B cell (primary cell): ENCODE results near the gene MMUT. TPM values are rescaled to one million over a fixed set of nuclear protein-coding genes. Genes with fewer than 3 reads are reported as not detected.

ENCODE experiments used
- ATAC-seq: fragments of 200-7000 bp; cut with Tn5 transposase; one replicate; pipeline ENCODE4 v1.10.0; 2021; ENCODE audit warnings: low read depth, mild to moderate bottlenecking, moderate number of reproducible peaks, moderate library complexity
- CTCF ChIA-PET: fragments of 350-600 bp; sonication (Branson Sonifier 250); formaldehyde crosslinking; loops from one replicate; lab custom pipeline; 2021; ENCODE audit warnings: antibody characterized with exemption, inconsistent platforms; lab: Charles Lee
- POLR2A ChIA-PET: fragments of 350-600 bp; sonication (Branson Sonifier 250); formaldehyde crosslinking; loops from one replicate; lab custom pipeline; 2021; ENCODE audit warnings: antibody characterized with exemption; lab: Charles Lee
- DNase-seq: peaks from one replicate; pipeline ENCODE4 v3.0.0; 2013
- H2AFZ ChIP-seq: 2 replicates; pipeline ENCODE4 v1.6.1; 2012; ENCODE audit warnings: mild to moderate bottlenecking, low read depth, low read length; ENCODE audit not compliant: insufficient read depth, poor library complexity, severe bottlenecking
- H3K27ac ChIP-seq, 2 donors: 1 replicate in 1 of 2; 2 replicates in 1 of 2; pipeline ENCODE4 v1.5.1; 2012 to 2013; ENCODE audit warnings: low read length in 2 of 2, mild to moderate bottlenecking in 2 of 2, moderate library complexity in 1 of 2
- H3K27me3 ChIP-seq, 4 experiments: fragments of 200-600 bp in 1 of 4; sonication (generic) in 1 of 4; replicated peaks in 1 of 4; 1 replicate in 2 of 4; 2 replicates in 2 of 4; pipeline versions ENCODE4 v1.6.1 to v1.7.0; 2013 to 2016; ENCODE audit warnings: low read length in 3 of 4, mild to moderate bottlenecking in 2 of 4, mixed read lengths in 1 of 4, moderate library complexity in 1 of 4; ENCODE audit not compliant: insufficient read depth in 4 of 4, control insufficient read depth in 3 of 4; ENCODE audit errors: control extremely low read depth in 1 of 4
- H3K36me3 ChIP-seq, 2 experiments: replicated peaks in 1 of 2; 1 replicate in 1 of 2; 2 replicates in 1 of 2; pipeline versions ENCODE4 v1.6.1 to v1.7.1; 2013; ENCODE audit warnings: low read length in 1 of 2; ENCODE audit not compliant: insufficient read depth in 2 of 2, control insufficient read depth in 1 of 2; ENCODE audit errors: control extremely low read depth in 1 of 2, extremely low read depth in 1 of 2
- H3K4me1 ChIP-seq, 2 donors: fragments of 200-600 bp in 1 of 2; sonication (generic) in 1 of 2; 1 replicate in 1 of 2; 2 replicates in 1 of 2; pipeline versions ENCODE4 v1.5.1 to v1.6.1; 2013 to 2017; ENCODE audit warnings: low read length in 2 of 2; ENCODE audit not compliant: control insufficient read depth in 2 of 2, insufficient read depth in 2 of 2
- H3K4me2 ChIP-seq: replicated peaks from 2 replicates; pipeline ENCODE3; 2012; ENCODE audit warnings: mild to moderate bottlenecking, low read depth, low read length; ENCODE audit not compliant: poor library complexity, severe bottlenecking
- H3K4me3 ChIP-seq, 5 experiments: fragments of 200-600 bp in 1 of 5; sonication (generic) in 1 of 5; 1 replicate in 3 of 5; 2 replicates in 2 of 5; pipeline versions ENCODE4 v1.5.1 to v1.7.0; 2011 to 2016; ENCODE audit warnings: low read length in 4 of 5, mild to moderate bottlenecking in 4 of 5, low read depth in 2 of 5, control low read depth in 1 of 5, moderate library complexity in 1 of 5; ENCODE audit not compliant: insufficient read depth in 1 of 5; ENCODE audit errors: control extremely low read depth in 1 of 5, extremely low read depth in 1 of 5
- H3K79me2 ChIP-seq: fragments of 200-600 bp; sonication (generic); one replicate; pipeline ENCODE4 v1.6.0; 2016; ENCODE audit warnings: low read length; ENCODE audit not compliant: control insufficient read depth, insufficient read depth
- H3K9ac ChIP-seq: fragments of 200-600 bp; sonication (generic); 2 replicates; pipeline ENCODE4 v1.6.1; 2017; ENCODE audit warnings: mild to moderate bottlenecking, low read length, moderate library complexity
- H3K9me3 ChIP-seq, 3 donors: one replicate each; pipeline versions ENCODE4 v1.6.1 to v1.7.1; 2013; ENCODE audit warnings: low read length in 2 of 3; ENCODE audit not compliant: control insufficient read depth in 2 of 3, insufficient read depth in 1 of 3; ENCODE audit errors: control extremely low read depth in 1 of 3
- H4K20me1 ChIP-seq: 2 replicates; pipeline ENCODE4 v1.6.0; 2012; ENCODE audit warnings: mild to moderate bottlenecking, low read length; ENCODE audit not compliant: insufficient read depth, control insufficient read depth, poor library complexity, severe bottlenecking
- H3K27ac Mint-ChIP-seq: one replicate; pipeline ENCODE4 v1.8.0; 2021; ENCODE audit warnings: mixed read lengths
- H3K27me3 Mint-ChIP-seq: one replicate; pipeline ENCODE4 v1.8.0; 2021; ENCODE audit warnings: mixed read lengths
- H3K4me1 Mint-ChIP-seq: one replicate; pipeline ENCODE4 v1.8.0; 2021; ENCODE audit warnings: mixed read lengths
- H3K4me3 Mint-ChIP-seq: one replicate; pipeline ENCODE4 v1.8.0; 2021; ENCODE audit warnings: mixed read lengths
- H3K9me3 Mint-ChIP-seq: one replicate; pipeline ENCODE4 v1.8.0; 2022; ENCODE audit warnings: mixed read lengths; ENCODE audit not compliant: insufficient read depth
- EZH2 ChIP-seq: IDR thresholded peaks from 2 replicates; pipeline ENCODE4 v1.6.1; 2012; ENCODE audit warnings: borderline replicate concordance, low read depth, mild to moderate bottlenecking, moderate library complexity, low read length; ENCODE audit not compliant: insufficient read depth, poor library complexity, severe bottlenecking
- WGBS: methylation state at CpG from one replicate; pipeline ENCODE4 v1.1.5; 2013; ENCODE audit warnings: missing lambda C conversion rate; ENCODE audit not compliant: insufficient coverage; 5-methylcytosine and 5-hydroxymethylcytosine counted together
- intact Hi-C: fragments of 100-400 bp; cut with micrococcal nuclease; formaldehyde crosslinking; loops from one replicate; pipeline ENCODE4 v1.10.0; 2022
- polyA plus RNA-seq: library from polyadenylated mRNA; depleted of rRNA; stranded (reverse); fragments of >200 nt; gene quantifications from 2 replicates; pipeline ENCODE4 v1.2.3, GENCODE V29; 2012
- total RNA-seq, 2 donors: library from RNA; stranded (reverse); fragments of 120-200 nt in 1 of 2; gene quantifications; 1 replicate in 1 of 2; 2 replicates in 1 of 2; pipeline versions ENCODE4 v1.2.3 to v1.2.4, GENCODE V29; 2013 to 2022
- TF ChIP-seq, protein P1 (sequence below): fragments of 200-600 bp; IDR thresholded peaks from one replicate; pipeline ENCODE4 v1.8.0; 2022; ENCODE audit warnings: antibody characterized with exemption, mild to moderate bottlenecking

MMUT gene
- total and polyA plus RNA-seq, 2 donors (not counting 1 experiment from before 2014, with no cell fraction given) = 3.9 to 10.6 TPM

DNA sequence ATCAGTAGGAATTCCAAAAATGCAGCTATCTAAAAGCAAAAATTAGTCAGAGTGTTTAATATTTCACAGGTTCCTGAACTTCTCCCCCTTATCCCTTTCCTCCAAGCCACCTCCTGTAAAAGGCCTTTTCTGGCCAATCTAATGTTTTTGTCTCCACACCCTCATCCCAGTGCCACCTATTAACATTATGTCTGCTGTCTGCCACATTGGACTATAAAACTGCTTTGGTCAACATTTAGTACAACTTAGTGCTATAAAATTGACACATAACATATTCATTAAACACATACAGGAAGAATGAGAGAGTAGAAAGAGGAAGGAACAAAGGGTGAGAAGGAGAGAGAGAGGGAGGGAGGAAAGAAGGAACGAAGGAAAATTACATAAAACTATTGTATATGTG is 47.7 kb downstream of the MMUT start:
- Histone ChIP-seq H4K20me1 (no peaks in the 10 kb centered on the region), H3K79me2 (no peaks in the 10 kb centered on the region), H2AFZ (no peak overlapping the region), H3K4me3 (no peak overlapping the region), H3K27me3 (no peaks in the 10 kb centered on the region), H3K27ac (no peak overlapping the region), H3K9me3 (no peaks in the 10 kb centered on the region), H3K4me2 (no peak overlapping the region), H3K9ac (no peak overlapping the region), H3K4me1 (no peaks in the 10 kb centered on the region), H3K36me3 (no peaks in the 10 kb centered on the region)
- H3K9me3 Mint-ChIP-seq = no peaks in the 10 kb centered on the region
- H3K4me3 Mint-ChIP-seq = no peak overlapping the region
- intact Hi-C loops = no loop called here
- H3K4me1 Mint-ChIP-seq = no peaks in the 10 kb centered on the region
- no peak for DNase-seq
- no CpG with 5 or more reads among the region's 1 CpG for WGBS
- ChIA-PET POLR2A (no interaction called here), CTCF (no interaction called here)
- TF ChIP-seq, protein P1, sequence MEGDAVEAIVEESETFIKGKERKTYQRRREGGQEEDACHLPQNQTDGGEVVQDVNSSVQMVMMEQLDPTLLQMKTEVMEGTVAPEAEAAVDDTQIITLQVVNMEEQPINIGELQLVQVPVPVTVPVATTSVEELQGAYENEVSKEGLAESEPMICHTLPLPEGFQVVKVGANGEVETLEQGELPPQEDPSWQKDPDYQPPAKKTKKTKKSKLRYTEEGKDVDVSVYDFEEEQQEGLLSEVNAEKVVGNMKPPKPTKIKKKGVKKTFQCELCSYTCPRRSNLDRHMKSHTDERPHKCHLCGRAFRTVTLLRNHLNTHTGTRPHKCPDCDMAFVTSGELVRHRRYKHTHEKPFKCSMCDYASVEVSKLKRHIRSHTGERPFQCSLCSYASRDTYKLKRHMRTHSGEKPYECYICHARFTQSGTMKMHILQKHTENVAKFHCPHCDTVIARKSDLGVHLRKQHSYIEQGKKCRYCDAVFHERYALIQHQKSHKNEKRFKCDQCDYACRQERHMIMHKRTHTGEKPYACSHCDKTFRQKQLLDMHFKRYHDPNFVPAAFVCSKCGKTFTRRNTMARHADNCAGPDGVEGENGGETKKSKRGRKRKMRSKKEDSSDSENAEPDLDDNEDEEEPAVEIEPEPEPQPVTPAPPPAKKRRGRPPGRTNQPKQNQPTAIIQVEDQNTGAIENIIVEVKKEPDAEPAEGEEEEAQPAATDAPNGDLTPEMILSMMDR = no peak
- TF ChIP-seq EZH2 = no peak
- peaks cover 9% of the 10 kb centered on the region for H3K27me3 Mint-ChIP-seq
- H3K27ac Mint-ChIP-seq = no peak overlapping the region
- no peak for ATAC-seq

DNA sequence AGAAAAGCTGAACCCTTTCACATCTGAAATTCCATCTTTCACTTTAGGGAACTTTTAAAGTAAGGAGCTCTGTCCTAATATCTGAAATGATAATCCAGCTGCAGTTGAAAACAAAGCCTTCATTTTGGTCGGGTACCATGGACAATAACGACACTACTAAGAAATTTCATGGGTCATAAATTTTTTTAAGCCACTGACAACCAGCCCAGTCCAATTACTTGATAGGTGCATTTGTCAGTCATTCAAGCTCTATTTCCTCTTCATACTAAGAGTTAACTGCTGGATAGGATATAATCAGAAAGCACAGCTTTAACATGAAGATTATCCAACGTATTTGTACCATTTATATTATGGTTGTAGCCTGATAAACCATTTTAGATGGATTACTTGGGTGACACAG is 52.5 kb downstream of the MMUT start:
- H3K9ac ChIP-seq = no peak overlapping the region
- CTCF ChIA-PET = interaction anchor here (0.7 to 2.9 kb wide), 11 partner anchors 8 to 1998 kb away, joined by 3 to 11 read pairs (median 5); no protein-coding TSS in a partner anchor
- WGBS = 83% methylated on average over 2 of the region's 3 CpGs
- no peak overlapping the region for H2AFZ ChIP-seq
- H3K4me1 ChIP-seq = no peaks in the 10 kb centered on the region
- DNase-seq = no peak
- no peaks in the 10 kb centered on the region for H3K9me3 ChIP-seq
- POLR2A ChIA-PET = no interaction called here
- H3K27ac ChIP-seq = no peak overlapping the region
- no peak overlapping the region for H3K4me2 ChIP-seq
- intact Hi-C loops = loop anchor here (2.0 kb wide), 1 partner anchor 1996 kb away; no protein-coding TSS in a partner anchor
- no peaks in the 10 kb centered on the region for H3K79me2 ChIP-seq
- no peak overlapping the region for H3K4me3 ChIP-seq
- H3K27me3 ChIP-seq = no peaks in the 10 kb centered on the region
- H3K36me3 ChIP-seq = no peaks in the 10 kb centered on the region
- H3K9me3 Mint-ChIP-seq = no peaks in the 10 kb centered on the region
- H3K4me1 Mint-ChIP-seq = no peaks in the 10 kb centered on the region
- H3K27ac Mint-ChIP-seq = no peak overlapping the region
- H3K4me3 Mint-ChIP-seq = no peak overlapping the region
- peaks cover 9% of the 10 kb centered on the region for H3K27me3 Mint-ChIP-seq
- no peaks in the 10 kb centered on the region for H4K20me1 ChIP-seq
- TF ChIP-seq, protein P1 = no peak
- TF ChIP-seq EZH2 = no peak
- ATAC-seq = no peak
